Retina (tissue), 1 donor: ENCODE measurements around the gene KDM8.
"Not testable (repeated sequence)": the region's sequence is repeated elsewhere in the genome, so short reads cannot be mapped to it uniquely, and the experiment has no call there.

Experiments
- DNase-seq: peaks from one replicate; pipeline ENCODE4 v3.0.0-alpha.2; 2016

The KDM8 gene

DNA sequence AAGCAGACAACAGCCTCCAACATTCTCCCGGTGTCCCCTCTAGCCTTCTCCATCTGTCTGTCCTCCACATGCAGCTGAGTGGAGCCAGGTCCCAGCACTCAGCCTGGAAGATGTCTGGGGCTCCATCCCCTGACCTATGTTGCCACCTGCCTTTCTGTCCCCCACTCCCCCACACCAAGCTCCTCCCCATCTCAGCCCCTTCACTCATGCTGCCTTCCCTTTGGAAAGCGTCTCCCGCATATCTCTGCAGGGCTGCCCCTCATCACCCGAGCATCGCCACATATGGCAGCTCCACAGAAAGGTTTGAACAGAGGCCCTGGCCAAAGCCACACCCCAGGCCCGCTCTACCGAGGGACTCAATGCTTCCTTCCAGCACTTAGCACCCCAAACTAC, 41.0 kb downstream of the KDM8 start:
- no peak for DNase-seq

GRCh38 chr16:27245276-27246172, 42.2 kb downstream of the KDM8 start:
- peak; percentile 63 for DNase-seq

GRCh38 chr16:27246439-27246838, 43.1 kb downstream of the KDM8 start:
- no peak for DNase-seq

DNA sequence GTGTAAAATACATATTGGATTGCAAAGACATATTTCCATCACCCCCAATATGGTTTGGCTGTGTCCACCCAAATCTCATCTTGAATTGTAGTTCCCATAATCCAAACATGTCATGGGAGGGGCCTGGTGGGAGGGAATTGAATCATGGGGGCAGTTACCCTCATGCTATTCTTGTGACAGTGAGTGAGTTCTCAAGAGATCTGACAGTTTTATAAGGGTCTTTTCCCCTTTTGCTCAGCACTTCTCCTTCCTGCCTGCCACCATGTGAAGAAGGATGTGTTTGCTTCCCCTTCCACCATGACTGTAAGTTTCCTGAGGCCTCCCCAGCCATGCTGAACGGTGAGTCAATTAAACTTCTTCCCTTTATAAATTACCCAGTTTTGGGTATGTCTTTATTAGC, 43.8 kb downstream of the KDM8 start:
- DNase-seq = not testable (repeated sequence)

DNA sequence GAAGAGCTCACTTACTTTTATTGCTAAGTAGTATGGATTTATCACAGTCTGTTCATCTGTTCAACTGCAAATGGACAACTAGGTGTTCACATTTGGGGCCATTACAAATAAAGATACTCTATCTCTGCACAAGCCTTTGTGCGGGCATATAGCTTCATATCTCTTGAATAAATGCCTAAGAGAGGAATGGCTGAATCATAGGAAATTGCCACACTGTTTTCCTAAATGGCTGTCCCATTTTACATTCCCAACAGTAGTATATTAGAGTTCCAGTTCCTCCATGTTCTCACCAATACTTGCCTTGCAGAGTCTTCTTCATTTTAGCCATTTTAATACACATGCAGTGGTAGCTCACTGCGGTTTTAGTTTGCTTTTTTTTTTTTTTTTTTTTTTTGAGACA, 44.7 kb downstream of the KDM8 start:
- DNase-seq = no peak

DNA sequence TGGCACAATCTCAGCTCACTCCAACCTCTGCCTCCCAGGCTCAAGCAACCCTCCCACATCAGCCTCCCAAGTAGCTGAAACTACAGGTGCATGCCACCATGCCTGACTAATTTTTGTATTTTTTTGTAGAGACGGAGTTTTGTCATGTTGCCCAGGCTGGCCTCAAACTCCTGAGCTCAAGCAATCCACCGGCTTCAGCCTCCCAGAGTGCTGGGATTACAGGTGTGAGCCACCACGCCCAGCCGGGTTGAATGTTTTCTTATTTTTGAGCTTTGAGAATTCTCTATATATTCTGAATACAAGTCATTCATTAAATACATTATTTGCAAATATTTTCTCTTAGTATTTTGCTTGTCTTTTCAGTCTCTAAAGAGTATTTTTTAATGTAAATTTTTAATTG, 45.6 kb downstream of the KDM8 start:
- not testable (repeated sequence) for DNase-seq

- DNase-seq = no peak
These were observed 48.3 kb downstream of the KDM8 start for GRCh38 chr16:27251541-27252205.

DNA sequence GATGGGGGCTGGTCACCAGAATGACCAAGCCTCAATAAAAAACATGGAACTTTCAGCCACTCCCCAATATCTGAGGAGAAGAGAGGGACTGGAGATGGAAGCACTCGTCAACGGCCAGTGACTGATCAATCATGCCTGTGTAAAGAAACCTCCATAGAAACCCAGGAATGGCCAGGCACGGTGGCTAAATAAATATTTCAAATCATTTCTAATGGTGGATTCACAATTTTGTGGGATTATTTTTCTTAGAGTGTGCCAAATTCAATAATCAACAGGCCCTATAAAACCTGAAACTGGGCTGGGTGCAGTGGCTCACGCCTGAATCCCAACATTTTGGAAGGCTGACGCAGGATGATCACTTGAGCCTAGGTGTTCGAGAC, 48.9 kb downstream of the KDM8 start:
- no peak for DNase-seq

DNA sequence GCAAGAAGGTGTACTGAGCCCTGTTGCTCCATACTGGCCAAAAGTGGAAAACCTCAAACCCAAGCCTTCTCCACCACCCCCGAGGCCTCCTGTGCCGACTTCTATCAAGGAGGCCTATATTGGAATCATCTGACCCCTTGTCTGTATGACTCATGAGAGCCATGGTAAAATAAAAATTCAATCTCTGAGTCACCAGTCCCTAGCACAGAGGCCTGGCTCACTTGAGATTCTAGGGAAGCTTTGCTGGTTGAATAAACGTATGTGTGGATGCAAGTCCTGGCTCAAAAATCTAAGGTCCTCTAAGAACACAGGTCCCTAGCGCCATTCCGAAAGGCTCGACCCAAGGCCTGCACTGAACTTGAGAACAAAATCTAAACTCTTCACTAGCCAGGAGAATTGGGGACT, 50.2 kb downstream of the KDM8 start:
- no peak for DNase-seq

DNA sequence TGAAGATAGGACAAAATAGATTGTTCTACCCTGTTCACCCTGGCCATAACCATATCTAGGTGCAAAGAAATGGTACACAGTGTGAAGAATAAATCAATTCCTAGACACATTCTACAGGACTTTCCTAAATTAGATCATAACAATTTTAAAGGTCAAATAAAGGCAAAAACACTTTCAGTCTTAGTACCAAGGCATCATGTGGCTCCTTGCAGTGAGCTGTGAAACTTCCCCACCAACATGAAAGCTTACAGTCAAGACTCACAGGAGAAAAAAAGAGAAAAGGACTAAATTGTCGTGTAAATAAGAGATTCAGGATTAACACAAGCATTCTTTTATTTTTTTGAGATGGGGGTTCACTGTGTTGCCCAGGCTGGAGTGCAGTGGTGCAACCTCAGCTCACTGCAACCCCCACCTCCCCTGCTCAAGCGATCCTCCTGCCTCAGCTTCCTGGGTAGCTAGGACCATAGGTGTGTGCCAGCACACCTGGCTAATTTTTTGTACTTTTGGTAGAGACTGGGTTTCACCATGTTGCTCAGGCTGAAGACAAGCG, 51.0 kb downstream of the KDM8 start:
- no peak for DNase-seq

DNA sequence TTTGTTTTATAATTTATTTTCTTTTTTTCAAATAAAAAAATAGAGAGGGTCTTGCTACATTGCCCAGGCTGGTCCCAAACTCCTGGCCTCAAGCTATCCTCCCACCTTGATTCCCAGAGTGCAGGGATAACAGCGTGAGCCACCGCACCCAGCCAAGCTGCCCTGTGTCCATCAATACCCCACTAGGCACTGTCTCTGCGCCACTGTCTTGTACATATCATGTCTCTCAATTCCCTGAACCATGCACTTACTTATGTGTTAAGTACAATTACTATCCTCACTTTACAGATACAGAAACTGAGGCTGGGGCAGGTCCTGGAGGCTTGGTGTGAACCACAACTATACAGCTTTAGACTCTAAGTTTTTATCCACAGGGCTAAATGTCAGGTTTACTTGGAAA, 53.5 kb downstream of the KDM8 start:
- DNase-seq = no peak

- DNase-seq = no peak
These were observed 53.9 kb downstream of the KDM8 start for GRCh38 chr16:27257271-27257670.

DNA sequence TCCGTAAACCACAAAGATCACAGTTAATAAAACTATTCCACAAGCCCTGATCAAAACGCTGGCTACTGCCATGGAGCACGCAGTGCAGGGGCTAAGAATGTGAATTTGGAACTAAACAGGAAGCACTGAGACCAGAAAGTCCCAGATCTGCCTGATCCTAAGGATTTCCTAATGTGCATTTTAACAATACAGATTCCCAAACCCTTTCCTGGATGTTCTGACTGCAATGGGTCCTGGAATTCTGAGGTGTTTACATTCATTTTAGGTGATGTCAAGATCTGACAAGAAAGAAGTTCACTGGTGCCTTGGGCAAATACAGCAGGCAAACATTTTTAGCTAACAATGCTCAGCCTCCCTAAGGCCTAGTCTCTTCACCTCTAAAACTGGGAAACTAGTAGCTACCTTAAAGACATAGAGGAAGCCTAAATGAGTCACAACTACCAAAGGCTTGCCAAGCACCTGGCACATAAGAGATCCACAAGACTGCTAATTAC, 55.0 kb downstream of the KDM8 start:
- DNase-seq = no peak

DNA sequence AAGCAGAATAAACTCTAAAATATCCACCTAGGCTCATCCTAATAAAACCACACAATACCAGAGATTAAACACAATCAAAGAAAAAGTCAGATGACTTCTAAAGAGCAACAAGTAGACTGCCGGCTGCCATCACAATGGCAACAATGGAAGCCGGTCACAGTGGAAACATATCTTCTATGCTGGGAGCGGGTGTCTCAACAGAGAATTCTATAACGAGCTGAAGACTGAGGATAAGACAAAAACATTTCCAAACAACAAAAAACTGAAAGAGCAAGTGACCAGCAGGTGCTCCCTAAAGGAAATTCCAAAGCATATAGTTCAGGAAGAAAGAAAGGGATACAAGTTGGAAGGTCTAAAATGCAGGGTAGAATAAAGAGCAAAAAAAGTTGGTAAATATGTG, 56.4 kb downstream of the KDM8 start:
- DNase-seq = no peak

DNA sequence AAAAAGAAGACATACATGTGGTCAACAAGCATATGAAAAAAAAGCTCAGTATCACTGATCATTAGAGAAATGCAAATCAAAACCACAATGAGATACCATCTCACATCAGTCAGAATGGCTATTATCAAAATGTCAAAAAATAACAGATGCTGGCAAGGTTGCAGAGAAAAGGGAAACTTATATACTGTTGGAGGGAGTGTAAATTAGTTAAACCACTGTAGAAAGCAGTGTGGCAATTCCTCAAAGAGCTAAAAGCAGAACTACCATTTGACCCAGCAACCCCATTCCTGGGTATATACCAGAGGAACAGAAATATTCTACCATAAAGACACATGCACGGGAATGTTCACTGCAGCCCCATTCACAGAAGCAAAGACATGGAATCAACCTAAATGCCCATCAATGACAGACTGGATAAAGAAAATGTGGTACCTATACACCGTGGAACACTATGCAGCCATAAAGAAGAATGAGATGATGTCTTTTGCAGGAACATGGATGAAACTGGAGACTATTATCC, 59.6 kb downstream of the KDM8 start:
- DNase-seq = not testable (repeated sequence)

- DNase-seq = no peak
These were observed 60.8 kb downstream of the KDM8 start for GRCh38 chr16:27264151-27264550.

- no peak for DNase-seq
These were observed 62.7 kb downstream of the KDM8 start for GRCh38 chr16:27265982-27266381.

GRCh38 chr16:27267037-27267677, 63.8 kb downstream of the KDM8 start:
- no peak for DNase-seq

GRCh38 chr16:27268376-27269299, 65.3 kb downstream of the KDM8 start, which contains the start of gene NSMCE1:
Gene NSMCE1 (minus strand): TSS chr16:27268772. CDS start chr16:27257570, 11,202 bp downstream.
- peak; percentile 95 for DNase-seq

DNA sequence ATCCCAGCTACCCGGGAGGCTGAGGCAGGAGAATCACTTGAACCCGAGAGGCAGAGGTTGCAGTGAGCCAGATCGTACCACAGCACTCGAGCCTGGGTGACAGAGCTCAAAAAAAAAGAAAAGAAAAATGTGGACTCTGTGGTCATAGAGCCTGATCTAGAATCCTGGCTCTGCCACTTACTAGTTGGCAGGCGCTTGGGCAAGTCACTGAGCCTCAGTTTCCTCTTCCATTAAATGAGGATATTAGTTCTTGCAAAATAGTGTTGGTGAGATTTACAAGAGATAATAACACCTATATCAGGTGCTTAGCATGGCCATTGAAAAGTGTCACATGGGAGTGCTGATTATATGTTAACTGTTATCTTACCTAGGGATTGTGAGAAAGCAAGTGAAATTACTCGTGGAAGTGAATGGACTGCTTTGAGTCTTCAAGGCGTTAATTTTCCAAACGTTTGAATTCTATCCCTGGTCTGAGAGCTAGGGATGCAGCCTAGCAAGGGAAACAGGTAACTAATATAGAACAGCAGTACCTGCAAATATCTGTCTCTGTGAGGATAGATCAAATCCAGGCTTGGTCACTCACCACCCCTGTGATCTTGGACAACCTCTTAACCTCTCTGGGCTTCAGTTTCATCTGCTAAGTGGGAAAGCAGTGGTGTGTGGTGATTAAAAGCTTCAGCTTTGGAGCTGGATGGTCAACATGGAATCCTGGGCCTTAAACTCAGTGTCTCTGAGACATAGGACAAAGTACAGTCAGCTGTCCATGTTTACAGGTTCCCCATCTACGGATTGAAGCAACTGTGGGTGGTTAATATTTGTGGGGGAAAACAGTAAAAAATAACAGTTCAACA, 66.2 kb downstream of the KDM8 start:
- peak; percentile 4 for DNase-seq

GRCh38 chr16:27270349-27270748, 67.0 kb downstream of the KDM8 start:
- no peak for DNase-seq
